GM12865 (cell line): ENCODE results near the gene SLCO4A1.

ENCODE experiments used
- DNase-seq: peaks from one replicate; pipeline ENCODE4 v3.0.0; 2010; ENCODE audit warnings: low read depth
- H3K4me3 ChIP-seq: 2 replicates; pipeline ENCODE4 v1.5.1; 2011; ENCODE audit warnings: mild to moderate bottlenecking, low read depth, low read length, control low read depth
- CTCF ChIP-seq: IDR thresholded peaks from 2 replicates; pipeline ENCODE4 v1.5.1; 2011; ENCODE audit warnings: low read length, control low read depth, low read depth, inconsistent platforms; ENCODE audit not compliant: insufficient read depth; ENCODE audit errors: missing control alignments

SLCO4A1 gene

GRCh38 chr20:62714006-62714405 is 71.7 kb downstream of the SLCO4A1 start:
- no peak for DNase-seq
- no peak overlapping the region for H3K4me3 ChIP-seq
- no peak for TF ChIP-seq CTCF

GRCh38 chr20:62714799-62715198 is 72.5 kb downstream of the SLCO4A1 start:
- no peak overlapping the region for H3K4me3 ChIP-seq
- no peak for DNase-seq
- no peak for TF ChIP-seq CTCF

- TF ChIP-seq CTCF: no peak
- DNase-seq: no peak
- no peak overlapping the region for H3K4me3 ChIP-seq
These were observed 72.9 kb downstream of the SLCO4A1 start for GRCh38 chr20:62715201-62715600.

- no peak for DNase-seq
- no peak for TF ChIP-seq CTCF
- no peak overlapping the region for H3K4me3 ChIP-seq
These were observed 74.1 kb downstream of the SLCO4A1 start for GRCh38 chr20:62716198-62716940.

- no peak for DNase-seq
- TF ChIP-seq CTCF: no peak
- no peak overlapping the region for H3K4me3 ChIP-seq
These were observed 74.6 kb downstream of the SLCO4A1 start for GRCh38 chr20:62716941-62717310.

GRCh38 chr20:62717933-62718332 is 75.6 kb downstream of the SLCO4A1 start:
- no peak for DNase-seq
- H3K4me3 ChIP-seq: no peak overlapping the region
- no peak for TF ChIP-seq CTCF

- TF ChIP-seq CTCF: no peak
- no peak for DNase-seq
- H3K4me3 ChIP-seq: no peak overlapping the region
These were observed 76.2 kb downstream of the SLCO4A1 start for GRCh38 chr20:62718546-62718945.
